T-helper 1 cell treated with Interleukin-12 subunit alpha and Interleukin-12 subunit beta and Interleukin-4 antibody, amounts not matched to agents 30 μg/mL and 1 μg/mL, for 36 hours (primary cell): ENCODE results near the gene UBE2V1.
"Not testable (repeated sequence)": the region's sequence is repeated elsewhere in the genome, so short reads cannot be mapped to it uniquely, and the experiment has no call there.

Source experiments
- H3K27ac Mint-ChIP-seq: one replicate; pipeline ENCODE4 v1.8.0; 2021; ENCODE audit warnings: mild to moderate bottlenecking, mixed read lengths
- H3K27me3 Mint-ChIP-seq: one replicate; pipeline ENCODE4 v1.8.0; 2021; ENCODE audit warnings: low read depth, mixed read lengths
- H3K36me3 Mint-ChIP-seq: one replicate; pipeline ENCODE4 v1.8.0; 2021; ENCODE audit warnings: low read depth, mixed read lengths
- H3K4me1 Mint-ChIP-seq: one replicate; pipeline ENCODE4 v1.8.0; 2021; ENCODE audit warnings: low read depth, mixed read lengths
- H3K4me3 Mint-ChIP-seq: one replicate; pipeline ENCODE4 v1.8.0; 2021; ENCODE audit warnings: mild to moderate bottlenecking, moderate library complexity, mixed read lengths
- H3K9me3 Mint-ChIP-seq: one replicate; pipeline ENCODE4 v1.8.0; 2021; ENCODE audit warnings: mixed read lengths

UBE2V1 gene

DNA sequence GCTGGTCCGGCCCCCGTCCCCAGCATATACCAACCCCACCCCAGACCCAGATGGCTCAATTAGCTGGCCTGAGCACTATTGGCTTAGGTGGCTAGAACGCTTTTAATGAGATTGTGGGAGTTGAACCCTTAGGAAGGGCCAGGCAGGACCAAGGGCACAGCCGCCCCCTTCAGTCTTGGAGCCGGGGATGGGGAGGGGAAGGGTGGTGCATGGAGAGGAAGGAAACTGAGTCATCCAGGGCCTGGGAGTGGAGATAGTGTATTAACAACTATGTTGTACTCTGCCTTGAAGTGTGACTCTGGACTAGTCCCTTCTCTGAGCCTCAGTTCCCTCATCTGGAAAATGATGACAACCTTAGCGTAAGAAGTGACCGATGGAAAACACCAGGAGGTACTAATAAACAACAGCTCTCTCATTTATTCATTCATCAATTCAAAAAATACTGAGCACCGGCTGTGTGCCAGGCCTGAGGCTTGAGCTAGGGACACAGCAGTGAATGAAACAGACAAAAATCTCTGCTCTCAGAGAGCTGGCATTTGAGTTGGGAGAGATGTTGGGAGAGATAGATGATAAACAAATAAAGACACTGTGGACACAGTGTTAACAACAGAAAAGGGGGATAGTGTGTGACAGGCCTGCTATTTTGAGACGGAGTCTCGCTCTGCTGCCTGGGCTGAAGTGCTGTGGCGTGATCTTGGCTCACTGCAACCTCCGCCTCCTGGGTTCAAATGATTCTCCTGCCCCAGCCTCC lies 29.0 kb upstream of the UBE2V1 start:
- Mint-ChIP-seq H3K4me3 (no peak overlapping the region), H3K9me3 (no peaks in the 10 kb centered on the region), H3K27ac (peak overlapping the region; percentile 66), H3K27me3 (no peaks in the 10 kb centered on the region), H3K4me1 (peaks cover 30% of the 10 kb centered on the region), H3K36me3 (peaks cover 33% of the 10 kb centered on the region)

DNA sequence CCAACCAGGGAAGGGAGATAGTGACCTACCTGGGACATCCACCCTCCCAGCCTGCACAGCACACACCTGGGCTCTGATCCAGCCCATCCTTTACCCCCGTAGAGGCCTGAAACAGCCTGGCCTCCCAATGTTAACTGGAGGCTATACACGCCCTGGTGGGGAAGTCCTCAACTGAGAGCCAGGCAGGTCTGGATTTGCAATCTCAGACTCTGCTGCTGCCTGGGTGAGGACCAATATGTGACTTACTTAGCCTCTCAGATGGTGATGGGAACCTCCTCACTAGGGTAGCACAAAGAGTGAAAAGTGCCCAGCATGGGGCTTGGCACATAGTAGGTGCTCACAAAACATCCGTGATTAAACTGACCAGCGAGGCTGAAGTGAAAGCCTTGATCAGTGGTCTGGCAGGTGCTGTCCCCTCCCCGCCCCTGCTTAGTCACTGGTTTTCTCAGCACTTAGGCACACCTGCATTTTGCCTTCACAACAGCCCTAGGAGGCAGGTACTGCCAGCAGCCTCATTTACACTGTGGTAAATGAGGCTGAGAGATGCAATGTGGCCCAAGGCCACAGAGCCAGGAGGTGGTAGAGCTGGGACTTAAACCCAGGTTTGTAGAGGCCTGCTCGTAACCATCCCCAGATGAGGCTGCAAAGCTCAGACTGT lies 28.2 kb upstream of the UBE2V1 start:
- Mint-ChIP-seq H3K27ac (no peak overlapping the region), H3K36me3 (peaks cover 31% of the 10 kb centered on the region), H3K4me3 (no peak overlapping the region)

DNA sequence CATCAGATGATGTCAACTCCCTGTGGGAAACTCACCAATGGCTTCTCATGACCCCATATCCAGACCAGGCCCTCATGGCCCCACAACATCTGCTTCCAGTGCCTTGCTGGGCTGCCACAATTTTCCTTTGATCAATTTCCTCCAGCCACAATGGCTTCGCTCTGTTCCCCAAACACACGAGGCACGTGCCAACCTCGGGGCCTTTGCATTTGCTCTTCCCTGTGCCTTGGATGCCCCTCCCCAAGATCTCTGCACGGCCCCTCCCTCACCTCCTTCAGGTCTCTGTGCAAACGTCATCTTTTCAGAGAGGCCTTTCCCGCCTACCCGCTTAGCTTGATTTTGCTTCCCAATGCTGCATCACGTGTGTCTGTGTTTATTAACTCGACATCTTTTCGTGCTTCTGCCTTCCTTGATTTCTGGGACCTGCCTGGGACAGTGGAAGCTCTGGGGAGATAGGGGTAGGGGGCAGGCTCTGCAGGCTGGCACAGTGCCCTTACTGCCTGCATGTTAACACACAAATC lies 27.4 kb upstream of the UBE2V1 start:
- H3K36me3 Mint-ChIP-seq = peaks cover 34% of the 10 kb centered on the region
- H3K27ac Mint-ChIP-seq = peak overlapping the region; percentile 8
- H3K4me3 Mint-ChIP-seq = no peak overlapping the region
- no peaks in the 10 kb centered on the region for H3K27me3 Mint-ChIP-seq
- no peaks in the 10 kb centered on the region for H3K9me3 Mint-ChIP-seq
- H3K4me1 Mint-ChIP-seq = peaks cover 21% of the 10 kb centered on the region

More for the DNA sequence above, 28.2 kb upstream of the UBE2V1 start:
- no peaks in the 10 kb centered on the region for H3K9me3 Mint-ChIP-seq
- no peaks in the 10 kb centered on the region for H3K27me3 Mint-ChIP-seq
- peaks cover 22% of the 10 kb centered on the region for H3K4me1 Mint-ChIP-seq

DNA sequence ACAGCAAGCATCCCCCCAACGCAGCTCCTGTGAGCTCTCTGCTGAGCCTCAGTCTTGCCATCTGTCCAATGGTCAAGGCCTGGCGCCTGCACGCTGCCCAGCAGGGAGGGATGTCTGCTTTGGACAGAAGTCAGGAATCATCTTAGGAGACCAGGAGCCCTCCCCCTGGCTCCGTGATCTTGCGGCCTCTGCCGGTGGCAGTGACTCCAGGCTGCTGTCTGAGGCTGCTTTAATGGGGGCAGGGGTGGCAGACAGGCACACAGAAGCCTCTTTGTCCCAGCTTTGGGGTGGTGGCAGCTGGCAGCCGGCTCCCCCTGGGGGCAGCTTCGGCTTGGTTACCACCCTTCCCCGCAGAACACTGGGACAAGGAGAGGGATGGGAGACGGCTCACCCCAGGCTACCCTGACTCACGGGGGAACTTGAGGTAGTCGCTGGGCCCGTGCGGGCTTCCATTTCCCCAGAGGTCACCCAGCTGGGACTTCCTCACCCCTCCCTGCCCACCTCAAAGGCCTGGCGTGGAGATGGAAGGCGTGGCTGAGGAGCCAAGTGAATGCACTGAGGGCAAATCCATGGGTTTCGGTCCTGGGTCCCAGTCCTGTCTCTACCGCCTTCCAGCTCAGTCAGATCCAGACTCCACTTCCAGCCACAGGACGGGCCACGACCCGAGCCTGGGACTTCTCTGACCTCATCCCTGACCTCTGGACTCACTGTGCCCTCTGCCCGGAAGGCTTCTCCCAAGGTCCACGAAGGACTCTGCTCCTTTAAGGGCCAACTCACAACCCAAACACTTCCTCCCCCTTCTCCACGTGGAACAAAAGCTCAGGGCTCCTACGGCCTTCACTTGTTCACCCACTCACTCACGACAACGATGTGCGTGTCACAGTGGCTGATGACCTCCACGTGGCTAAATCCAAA lies 25.8 kb upstream of the UBE2V1 start:
- Mint-ChIP-seq H3K4me1 (peaks cover 21% of the 10 kb centered on the region), H3K36me3 (peaks cover 35% of the 10 kb centered on the region), H3K27me3 (no peaks in the 10 kb centered on the region), H3K27ac (no peak overlapping the region), H3K4me3 (no peak overlapping the region), H3K9me3 (no peaks in the 10 kb centered on the region)

DNA sequence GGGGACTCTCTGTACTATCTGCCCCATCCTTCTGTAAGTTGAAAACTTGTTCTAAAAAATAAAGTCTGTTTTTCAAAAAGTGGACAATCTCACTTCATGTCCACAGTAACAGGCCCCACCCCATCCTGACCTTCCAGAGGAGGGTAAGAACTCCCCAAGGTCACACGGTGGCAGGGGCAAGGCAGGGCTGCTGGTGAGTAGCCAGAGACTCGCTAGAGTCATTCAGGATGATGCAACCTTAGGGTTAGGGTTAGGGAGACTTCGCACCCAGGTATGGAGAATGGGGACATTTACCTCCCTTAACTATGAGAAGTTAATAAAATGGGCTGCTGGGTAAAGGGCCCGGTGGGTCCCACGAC lies 25.1 kb upstream of the UBE2V1 start:
- no peak overlapping the region for H3K4me3 Mint-ChIP-seq
- no peaks in the 10 kb centered on the region for H3K27me3 Mint-ChIP-seq
- H3K27ac Mint-ChIP-seq = no peak overlapping the region
- H3K36me3 Mint-ChIP-seq = peaks cover 34% of the 10 kb centered on the region
- no peaks in the 10 kb centered on the region for H3K9me3 Mint-ChIP-seq
- H3K4me1 Mint-ChIP-seq = peaks cover 20% of the 10 kb centered on the region

DNA sequence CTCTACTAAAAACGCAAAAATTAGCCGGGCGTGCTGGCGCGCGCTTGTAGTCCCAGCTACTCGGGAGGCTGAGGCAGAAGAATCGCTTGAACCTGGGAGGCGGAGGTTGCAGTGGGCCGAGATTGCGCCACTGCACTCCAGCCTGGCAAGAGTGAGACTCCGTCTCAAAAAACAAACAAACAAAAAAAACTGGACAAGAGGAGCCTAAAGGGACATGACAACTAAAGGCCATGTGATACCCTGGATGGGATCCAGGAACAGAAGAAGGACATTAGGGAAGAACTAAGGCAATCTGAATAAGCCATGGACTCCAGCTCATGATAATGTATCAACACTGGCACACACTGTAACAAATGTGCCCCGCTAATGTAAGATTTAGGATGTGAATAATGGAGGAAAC lies 24.8 kb upstream of the UBE2V1 start:
- Mint-ChIP-seq H3K4me1 (peaks cover 16% of the 10 kb centered on the region), H3K36me3 (peaks cover 30% of the 10 kb centered on the region)
- H3K27ac Mint-ChIP-seq, H3K4me3 Mint-ChIP-seq, H3K27me3 Mint-ChIP-seq, H3K9me3 Mint-ChIP-seq: not testable (repeated sequence)

DNA sequence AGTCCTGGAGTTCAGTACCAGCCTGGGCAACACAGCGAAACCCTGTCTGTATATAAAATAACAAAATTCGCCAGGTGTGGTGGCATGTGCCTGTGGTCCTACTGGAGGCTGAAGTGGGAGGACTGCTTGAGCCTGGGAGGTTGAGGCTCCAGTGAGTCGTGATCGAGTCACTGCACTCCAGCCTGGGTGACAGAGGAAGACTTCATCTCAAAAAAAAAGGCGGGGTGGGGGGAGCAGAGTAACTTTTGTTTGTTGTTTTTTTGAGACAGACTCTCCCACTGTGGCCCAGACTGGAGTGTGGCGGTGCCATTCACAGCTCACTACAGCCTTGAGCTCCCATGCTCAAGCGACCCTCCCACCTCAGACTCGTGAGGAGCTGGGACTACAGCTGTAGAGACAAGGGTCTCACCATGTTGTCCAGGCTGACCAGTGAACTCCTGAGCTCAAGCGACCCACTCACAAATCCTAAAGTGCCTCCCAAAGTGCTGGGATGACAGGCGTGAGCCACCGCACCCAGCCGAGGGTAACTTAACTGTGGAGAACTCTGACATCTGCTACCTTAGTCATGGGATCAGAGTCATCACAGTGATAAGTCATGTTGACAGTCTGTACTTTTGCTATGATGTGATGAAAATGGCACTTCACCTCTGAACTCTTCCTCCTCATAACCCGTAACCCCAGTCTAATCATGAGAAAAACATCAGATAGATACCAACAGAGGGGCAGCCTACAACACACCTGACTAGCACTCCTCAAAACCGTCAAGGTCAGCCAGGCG lies 24.1 kb upstream of the UBE2V1 start:
- H3K27me3 Mint-ChIP-seq = no peaks in the 10 kb centered on the region
- H3K4me1 Mint-ChIP-seq = peaks cover 17% of the 10 kb centered on the region
- H3K9me3 Mint-ChIP-seq = no peaks in the 10 kb centered on the region
- no peak overlapping the region for H3K27ac Mint-ChIP-seq
- peaks cover 31% of the 10 kb centered on the region for H3K36me3 Mint-ChIP-seq
- H3K4me3 Mint-ChIP-seq = no peak overlapping the region

DNA sequence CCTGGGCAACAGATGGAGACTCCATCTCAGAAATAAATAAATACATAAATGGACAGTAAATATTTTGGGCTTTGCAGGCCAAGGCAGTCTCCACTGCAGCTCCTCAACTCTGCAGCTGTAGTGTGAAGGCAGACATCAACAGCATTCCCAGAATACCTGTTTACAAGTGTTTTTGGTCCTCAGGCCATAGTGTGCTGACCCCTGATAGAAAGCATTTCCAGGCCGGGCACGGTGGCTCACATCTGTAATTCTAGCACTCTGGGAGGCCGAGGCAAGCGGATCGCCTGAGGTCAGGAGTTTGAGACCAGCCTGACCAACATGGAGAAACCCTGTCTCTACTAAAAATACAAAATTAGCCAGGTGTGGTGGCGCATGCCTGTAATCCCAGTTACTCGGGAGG lies 22.2 kb upstream of the UBE2V1 start:
- H3K27me3 Mint-ChIP-seq, H3K27ac Mint-ChIP-seq, H3K9me3 Mint-ChIP-seq, H3K4me3 Mint-ChIP-seq: not testable (repeated sequence)
- Mint-ChIP-seq H3K36me3 (peaks cover 32% of the 10 kb centered on the region), H3K4me1 (peaks cover 13% of the 10 kb centered on the region)

DNA sequence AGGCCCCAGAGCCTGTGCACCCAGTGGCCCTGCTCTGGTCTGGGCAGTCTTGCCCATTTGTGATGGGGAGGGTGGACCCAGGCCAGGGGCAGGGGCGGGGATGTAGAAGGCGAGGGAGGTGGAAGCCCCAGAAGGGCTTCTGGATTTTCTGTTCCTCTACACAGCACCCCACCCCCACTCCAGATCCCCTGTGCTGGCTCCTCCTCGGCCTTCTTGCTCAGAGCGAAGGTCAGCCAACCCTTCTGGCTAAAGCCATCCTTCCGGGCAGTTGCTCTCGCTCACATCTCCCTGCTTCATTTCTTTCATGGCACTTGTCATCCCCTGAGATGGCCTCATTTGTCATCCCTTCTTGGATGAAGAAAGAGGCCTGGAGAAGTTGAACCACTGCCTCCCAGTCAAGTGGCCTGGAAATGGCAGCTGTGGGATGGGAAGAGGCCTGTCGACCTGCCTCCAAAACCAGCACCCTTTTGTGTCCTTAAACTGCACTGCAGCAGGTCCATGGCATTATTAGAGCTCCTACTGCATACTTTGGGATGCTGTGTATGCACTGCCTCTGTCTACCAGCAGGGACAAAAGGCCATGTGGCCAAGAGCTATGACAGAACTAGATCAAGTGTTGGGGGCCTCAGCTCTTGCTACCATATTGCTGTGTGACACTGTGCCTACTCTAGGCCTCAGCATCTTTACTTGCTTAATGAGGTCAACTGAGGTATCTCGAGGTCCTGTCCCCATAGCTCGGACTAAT lies 20.7 kb upstream of the UBE2V1 start:
- Mint-ChIP-seq H3K27ac (no peak overlapping the region), H3K4me3 (no peak overlapping the region), H3K27me3 (no peaks in the 10 kb centered on the region), H3K36me3 (peaks cover 34% of the 10 kb centered on the region), H3K4me1 (peaks cover 13% of the 10 kb centered on the region), H3K9me3 (no peaks in the 10 kb centered on the region)

DNA sequence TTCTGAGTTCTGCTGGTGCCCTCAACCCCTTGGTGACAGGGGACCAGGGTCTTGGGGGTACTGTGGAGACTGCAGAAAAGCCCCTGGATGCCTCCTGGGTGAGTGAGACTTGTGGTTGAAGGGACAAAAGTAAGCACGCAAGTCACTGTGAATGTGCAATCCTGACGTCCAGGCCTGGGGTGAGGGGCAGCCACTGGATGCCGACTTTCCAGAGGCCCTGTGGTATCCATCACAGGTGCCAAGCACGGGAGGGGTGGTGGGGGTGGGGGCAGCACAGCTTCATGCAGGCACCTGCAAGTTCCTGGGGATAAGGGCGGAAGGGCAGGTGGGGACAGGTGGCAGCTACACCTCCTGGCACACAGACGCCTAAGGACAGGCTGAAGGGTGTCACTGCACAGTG lies 20.1 kb upstream of the UBE2V1 start:
- no peaks in the 10 kb centered on the region for H3K27me3 Mint-ChIP-seq
- H3K27ac Mint-ChIP-seq = no peak overlapping the region
- H3K9me3 Mint-ChIP-seq = no peaks in the 10 kb centered on the region
- peaks cover 39% of the 10 kb centered on the region for H3K36me3 Mint-ChIP-seq
- H3K4me1 Mint-ChIP-seq = peaks cover 13% of the 10 kb centered on the region
- H3K4me3 Mint-ChIP-seq = no peak overlapping the region

DNA sequence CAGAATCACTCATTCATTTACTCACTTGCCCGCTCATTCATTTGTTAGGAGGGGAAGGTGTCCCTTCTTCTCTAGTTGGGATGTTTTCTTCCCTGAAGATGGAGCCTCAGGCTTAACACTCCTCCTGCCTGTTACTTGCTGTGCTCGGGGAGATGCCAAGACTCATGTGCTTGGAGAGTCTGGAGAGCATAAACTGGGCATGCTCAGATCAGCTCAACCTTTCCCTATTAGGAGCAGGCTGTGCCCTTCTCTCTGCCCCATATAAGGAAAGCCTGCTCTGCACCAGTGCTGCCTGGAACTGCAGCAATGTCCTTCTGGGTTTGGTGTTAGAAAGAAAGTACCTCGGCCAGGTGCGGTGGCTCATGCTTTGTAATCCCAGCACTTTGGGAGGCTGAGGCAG lies 18.0 kb upstream of the UBE2V1 start:
- Mint-ChIP-seq H3K36me3 (peaks cover 47% of the 10 kb centered on the region), H3K4me1 (peaks cover 17% of the 10 kb centered on the region), H3K27ac (no peak overlapping the region), H3K27me3 (no peaks in the 10 kb centered on the region), H3K9me3 (no peaks in the 10 kb centered on the region), H3K4me3 (no peak overlapping the region)

DNA sequence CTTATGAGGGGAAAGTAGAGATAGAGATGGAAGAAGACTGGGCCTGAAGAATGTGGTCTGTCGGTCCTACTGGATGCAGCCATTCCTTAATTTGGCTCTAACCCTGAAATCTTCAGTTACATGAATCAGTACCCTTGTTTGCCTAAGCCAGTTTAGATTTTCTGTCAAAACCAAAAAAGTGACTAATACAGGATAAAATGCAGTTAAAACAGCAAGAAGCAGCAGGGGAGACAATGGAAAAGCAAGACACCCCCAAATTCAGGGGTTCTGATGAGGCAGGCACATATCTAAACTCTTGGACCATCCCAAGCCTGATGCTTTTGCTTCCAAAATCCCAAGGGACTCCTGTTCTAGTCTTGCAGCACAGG lies 17.4 kb upstream of the UBE2V1 start:
- Mint-ChIP-seq H3K4me1 (peaks cover 15% of the 10 kb centered on the region), H3K36me3 (peaks cover 48% of the 10 kb centered on the region), H3K27ac (no peak overlapping the region), H3K4me3 (no peak overlapping the region), H3K27me3 (no peaks in the 10 kb centered on the region), H3K9me3 (no peaks in the 10 kb centered on the region)

DNA sequence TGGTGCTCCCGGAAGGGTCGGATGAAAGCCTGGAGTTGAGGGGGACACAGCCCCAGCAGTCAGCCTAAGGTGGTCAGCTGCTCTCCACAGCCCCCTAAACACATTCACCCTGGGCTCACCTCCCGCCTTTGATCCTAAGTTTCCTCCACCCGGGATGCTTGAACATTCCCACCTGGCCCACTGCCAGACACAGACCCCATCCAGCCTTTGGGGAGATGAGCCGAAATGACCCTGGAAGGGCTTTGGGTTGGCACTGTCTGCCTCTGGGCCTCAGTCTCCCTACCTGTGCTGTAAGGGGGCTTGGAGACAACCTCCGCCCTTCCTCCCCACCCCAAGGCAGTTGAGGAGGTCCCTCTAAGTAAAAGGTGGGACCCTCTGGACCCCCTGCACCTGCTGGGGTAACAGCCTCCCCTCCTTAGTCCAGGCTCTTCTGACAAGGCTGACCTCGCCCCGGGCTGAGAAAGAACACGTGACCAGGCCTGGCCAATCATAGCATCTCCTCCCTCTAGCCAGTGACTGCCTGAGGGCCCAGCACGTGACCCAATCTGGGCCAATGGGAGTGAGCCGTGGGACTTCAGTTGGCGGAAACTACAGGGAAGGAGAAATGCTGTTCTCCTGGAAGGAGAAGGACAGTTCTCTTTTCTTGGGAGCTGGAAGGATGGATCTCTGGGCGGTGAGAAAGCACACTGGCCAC lies 16.9 kb upstream of the UBE2V1 start:
- Mint-ChIP-seq H3K4me3 (no peak overlapping the region), H3K4me1 (peaks cover 15% of the 10 kb centered on the region), H3K27me3 (no peaks in the 10 kb centered on the region), H3K36me3 (peaks cover 54% of the 10 kb centered on the region), H3K27ac (no peak overlapping the region), H3K9me3 (no peaks in the 10 kb centered on the region)
